Measurements from ENCODE around the gene PIM1. TPM values are rescaled to one million over a fixed set of nuclear protein-coding genes. Genes with fewer than 3 reads are reported as not detected.

PIM1 gene
- total and polyA plus RNA-seq, 9 donors = 8.7 to 32.2 (median 21.6) TPM

DNA sequence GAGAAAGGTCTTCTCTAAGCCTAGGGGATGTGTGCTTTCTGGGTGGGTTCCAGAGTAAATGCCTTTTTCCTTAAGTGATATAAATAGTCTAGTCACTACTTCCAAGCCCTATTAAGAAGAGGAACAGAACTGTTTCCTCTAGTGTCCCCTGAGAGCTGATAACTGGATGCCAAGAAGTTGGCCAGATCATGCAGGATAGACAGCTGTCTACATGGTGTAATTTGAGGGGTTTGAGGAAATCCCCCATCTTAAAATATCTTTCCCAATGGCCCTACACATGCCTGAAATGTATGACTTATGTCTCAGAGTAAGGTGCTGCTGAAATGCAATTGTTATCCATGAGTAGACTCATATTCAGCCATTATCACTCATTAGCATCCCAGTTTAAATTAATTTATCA, 20.2 kb upstream of the PIM1 start:
- H3K27ac ChIP-seq (ENCODE audit: low read length) = no peak overlapping the region
- H3K27me3 ChIP-seq (ENCODE audit: control insufficient read depth, insufficient read depth, low read length) = no peaks in the 10 kb centered on the region
- H3K4me3 ChIP-seq (ENCODE audit: low read length) = no peak overlapping the region
- H3K9me3 ChIP-seq (replicated peaks; ENCODE audit: control insufficient read depth, low read depth, low read length) = no peaks in the 10 kb centered on the region
- no peak for DNase-seq
- H3K4me1 ChIP-seq (ENCODE audit: control insufficient read depth, insufficient read depth, low read length) = peaks cover 2% of the 10 kb centered on the region
- no peaks in the 10 kb centered on the region for H3K36me3 ChIP-seq (ENCODE audit: control insufficient read depth, insufficient read depth, low read length)

DNA sequence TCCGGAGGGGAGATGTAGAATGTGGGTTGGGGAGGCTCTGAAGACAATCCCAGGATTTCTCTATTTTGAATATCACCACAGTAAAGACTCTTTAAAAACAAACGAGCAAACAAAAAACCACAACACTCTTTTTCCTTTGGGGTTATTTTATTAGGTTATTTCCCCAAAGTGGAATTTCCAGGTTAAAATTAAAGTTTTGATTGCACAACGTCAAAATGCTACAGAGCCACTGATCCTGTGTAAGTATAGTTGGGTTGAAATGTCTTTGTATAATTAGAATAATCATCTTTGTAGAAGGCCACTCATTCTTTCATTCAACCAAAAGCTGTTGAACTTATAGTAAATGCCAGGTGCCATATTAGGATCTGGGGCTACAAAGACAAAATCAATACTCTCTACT, 19.6 kb upstream of the PIM1 start:
- Histone ChIP-seq H3K27me3 (ENCODE audit: control insufficient read depth, insufficient read depth, low read length) (no peaks in the 10 kb centered on the region), H3K27ac (ENCODE audit: low read length) (no peak overlapping the region), H3K4me1 (ENCODE audit: control insufficient read depth, insufficient read depth, low read length) (peaks cover 4% of the 10 kb centered on the region), H3K36me3 (ENCODE audit: control insufficient read depth, insufficient read depth, low read length) (no peaks in the 10 kb centered on the region), H3K4me3 (ENCODE audit: low read length) (no peak overlapping the region), H3K9me3 (replicated peaks; ENCODE audit: control insufficient read depth, low read depth, low read length) (no peaks in the 10 kb centered on the region)
- WGBS (ENCODE audit: insufficient coverage) = no CpG with 5 or more reads among the region's 3 CpGs
- no peak for DNase-seq

DNA sequence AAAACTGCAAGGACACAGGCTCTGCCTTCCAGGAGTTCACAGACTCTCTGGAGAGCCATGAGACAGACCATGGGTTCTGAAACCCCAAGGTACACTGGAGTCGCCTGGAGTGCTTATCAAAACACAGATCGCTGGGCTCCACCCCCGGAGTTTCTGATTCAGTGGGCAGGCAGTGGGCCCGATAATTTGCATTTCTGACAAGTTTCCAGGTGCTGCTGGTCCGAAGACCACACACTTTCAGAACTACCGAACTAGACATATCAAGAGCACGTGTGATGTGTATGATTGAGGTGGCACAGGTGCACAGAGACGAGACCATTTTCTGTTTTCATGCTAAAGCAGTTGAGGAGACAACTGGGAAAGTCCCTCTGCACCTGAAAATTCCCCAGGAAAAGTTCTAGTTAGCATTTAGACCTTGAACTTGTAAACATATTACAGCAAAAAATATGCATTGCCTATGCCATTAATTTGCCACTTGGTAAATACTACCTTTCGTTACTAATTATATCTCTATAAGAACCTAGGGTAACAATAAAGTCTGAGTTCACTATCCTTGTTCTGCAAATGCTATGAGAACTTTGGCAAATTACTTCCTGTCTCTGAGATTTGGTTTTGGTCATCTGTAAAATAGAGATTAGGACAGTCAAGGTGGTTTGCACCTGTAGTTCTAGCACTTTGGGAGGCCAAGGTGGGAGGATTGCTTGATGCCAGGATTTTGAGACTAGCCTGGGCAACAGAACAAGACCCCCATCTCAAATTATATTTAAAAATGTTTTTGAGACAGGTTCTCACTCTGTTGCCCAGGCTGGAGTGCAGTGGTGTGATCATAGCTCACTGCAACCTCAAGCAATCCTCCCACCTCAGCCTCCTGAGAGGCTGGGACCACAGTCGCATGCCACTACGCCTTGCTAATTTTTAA, 14.3 kb upstream of the PIM1 start:
- WGBS (ENCODE audit: insufficient coverage) = 58% methylated on average over 5 of the region's 11 CpGs
- H3K4me3 ChIP-seq (ENCODE audit: low read length) = no peak overlapping the region
- no peaks in the 10 kb centered on the region for H3K36me3 ChIP-seq (ENCODE audit: control insufficient read depth, insufficient read depth, low read length)

DNA sequence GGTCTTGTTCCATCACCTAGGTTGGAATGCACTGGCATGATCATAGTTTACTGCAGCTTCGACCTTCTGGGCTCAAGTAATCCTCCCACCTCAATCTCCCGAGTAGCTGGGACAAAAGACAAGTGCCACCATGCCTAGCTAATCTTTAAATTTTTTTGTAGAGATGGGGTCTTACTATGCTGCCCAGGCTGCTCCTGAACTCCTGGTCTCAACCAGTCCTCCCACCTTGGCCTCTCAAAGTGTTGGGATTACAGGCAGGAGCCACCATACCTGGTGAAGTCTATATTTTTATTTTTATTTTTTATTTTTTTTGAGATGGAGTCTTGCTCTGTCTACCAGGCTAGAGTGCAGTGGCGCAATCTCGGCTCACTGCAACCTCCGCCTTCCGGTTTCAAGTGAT, 11.4 kb upstream of the PIM1 start:
- WGBS (ENCODE audit: insufficient coverage) = 100% methylated on average over 2 of the region's 6 CpGs

More for the DNA sequence above, 14.3 kb upstream of the PIM1 start:
- Histone ChIP-seq H3K27ac (ENCODE audit: low read length) (no peak overlapping the region), H3K4me1 (ENCODE audit: control insufficient read depth, insufficient read depth, low read length) (peaks cover 3% of the 10 kb centered on the region), H3K9me3 (replicated peaks; ENCODE audit: control insufficient read depth, low read depth, low read length) (no peaks in the 10 kb centered on the region), H3K27me3 (ENCODE audit: control insufficient read depth, insufficient read depth, low read length) (no peaks in the 10 kb centered on the region)
- DNase-seq = no peak

DNA sequence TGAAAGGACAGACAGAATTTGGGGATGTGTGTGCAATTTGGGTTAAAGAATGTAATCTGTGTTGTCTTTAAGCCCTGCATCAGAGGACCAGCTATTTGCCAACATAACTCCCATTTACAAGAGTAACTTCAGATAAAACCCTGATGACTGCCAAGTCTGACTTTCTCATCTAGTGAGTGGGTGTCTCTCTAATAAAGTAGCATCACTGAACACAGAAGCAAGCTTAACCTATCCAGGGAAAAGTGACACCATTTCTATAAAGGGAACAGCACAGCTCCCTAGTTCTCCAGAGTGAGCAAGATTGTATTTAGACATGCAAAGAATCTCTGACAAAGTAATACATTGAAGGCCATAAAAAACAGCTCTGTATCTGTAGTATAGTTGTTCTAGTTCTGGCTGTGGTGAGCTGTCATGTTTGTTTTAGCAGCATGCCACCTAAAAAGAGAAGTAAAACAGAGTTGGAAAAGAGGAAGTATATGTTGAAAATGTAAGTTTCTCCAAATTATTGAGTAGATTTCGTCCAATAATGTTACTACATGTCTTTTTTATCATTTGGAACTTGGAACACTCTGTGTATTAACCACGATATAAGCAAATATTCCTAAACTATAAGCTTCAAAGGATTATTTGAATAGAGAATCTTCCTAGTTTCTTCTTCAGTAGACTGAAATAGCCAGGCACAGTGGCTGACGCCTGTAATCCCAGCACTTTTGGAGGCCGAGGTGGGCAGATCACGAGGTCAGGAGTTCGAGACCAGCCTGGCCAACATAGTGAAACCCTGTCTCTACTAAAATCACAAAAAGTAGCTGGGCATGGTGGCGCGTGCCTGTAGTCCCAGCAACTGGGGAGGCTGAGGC, 8.8 kb upstream of the PIM1 start:
- peak; percentile 60 for DNase-seq
- Histone ChIP-seq H3K27ac (ENCODE audit: low read length) (no peak overlapping the region), H3K4me1 (ENCODE audit: control insufficient read depth, insufficient read depth, low read length) (no peaks in the 10 kb centered on the region), H3K9me3 (replicated peaks; ENCODE audit: control insufficient read depth, low read depth, low read length) (no peaks in the 10 kb centered on the region), H3K36me3 (ENCODE audit: control insufficient read depth, insufficient read depth, low read length) (no peaks in the 10 kb centered on the region), H3K27me3 (ENCODE audit: control insufficient read depth, insufficient read depth, low read length) (no peaks in the 10 kb centered on the region), H3K4me3 (ENCODE audit: low read length) (no peak overlapping the region)
- WGBS (ENCODE audit: insufficient coverage) = 100% methylated on average over 5 of the region's 8 CpGs

More for the DNA sequence above, 11.4 kb upstream of the PIM1 start:
- Histone ChIP-seq H3K4me1 (ENCODE audit: control insufficient read depth, insufficient read depth, low read length) (peaks cover 3% of the 10 kb centered on the region), H3K27ac (ENCODE audit: low read length) (no peak overlapping the region), H3K36me3 (ENCODE audit: control insufficient read depth, insufficient read depth, low read length) (no peaks in the 10 kb centered on the region), H3K27me3 (ENCODE audit: control insufficient read depth, insufficient read depth, low read length) (no peaks in the 10 kb centered on the region), H3K4me3 (ENCODE audit: low read length) (no peak overlapping the region), H3K9me3 (replicated peaks; ENCODE audit: control insufficient read depth, low read depth, low read length) (no peaks in the 10 kb centered on the region)
- DNase-seq = no peak

DNA sequence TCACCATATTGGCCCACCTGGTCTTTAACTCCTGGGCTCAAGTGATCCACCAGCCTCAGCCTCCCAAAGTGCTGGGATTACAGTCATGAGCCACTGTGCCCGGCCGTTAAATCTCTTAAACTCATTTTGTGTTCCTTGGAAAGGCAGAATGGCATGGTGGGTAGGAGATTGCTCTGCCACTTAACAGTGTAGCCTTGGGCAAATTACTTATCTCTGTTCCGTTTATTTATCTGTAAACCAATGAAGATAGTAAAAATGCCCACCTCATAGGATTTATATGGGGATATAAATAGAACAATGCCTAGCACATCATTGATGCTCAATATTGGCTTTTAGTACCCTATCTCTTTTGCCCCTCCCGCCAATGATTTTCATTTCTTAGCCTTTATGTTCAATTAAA, 7.2 kb upstream of the PIM1 start:
- DNase-seq = no peak
- Histone ChIP-seq H3K27me3 (ENCODE audit: control insufficient read depth, insufficient read depth, low read length) (no peaks in the 10 kb centered on the region), H3K4me1 (ENCODE audit: control insufficient read depth, insufficient read depth, low read length) (no peaks in the 10 kb centered on the region), H3K9me3 (replicated peaks; ENCODE audit: control insufficient read depth, low read depth, low read length) (no peaks in the 10 kb centered on the region), H3K4me3 (ENCODE audit: low read length) (no peak overlapping the region), H3K36me3 (ENCODE audit: control insufficient read depth, insufficient read depth, low read length) (no peaks in the 10 kb centered on the region), H3K27ac (ENCODE audit: low read length) (no peak overlapping the region)
- no CpG with 5 or more reads among the region's 4 CpGs for WGBS (ENCODE audit: insufficient coverage)

DNA sequence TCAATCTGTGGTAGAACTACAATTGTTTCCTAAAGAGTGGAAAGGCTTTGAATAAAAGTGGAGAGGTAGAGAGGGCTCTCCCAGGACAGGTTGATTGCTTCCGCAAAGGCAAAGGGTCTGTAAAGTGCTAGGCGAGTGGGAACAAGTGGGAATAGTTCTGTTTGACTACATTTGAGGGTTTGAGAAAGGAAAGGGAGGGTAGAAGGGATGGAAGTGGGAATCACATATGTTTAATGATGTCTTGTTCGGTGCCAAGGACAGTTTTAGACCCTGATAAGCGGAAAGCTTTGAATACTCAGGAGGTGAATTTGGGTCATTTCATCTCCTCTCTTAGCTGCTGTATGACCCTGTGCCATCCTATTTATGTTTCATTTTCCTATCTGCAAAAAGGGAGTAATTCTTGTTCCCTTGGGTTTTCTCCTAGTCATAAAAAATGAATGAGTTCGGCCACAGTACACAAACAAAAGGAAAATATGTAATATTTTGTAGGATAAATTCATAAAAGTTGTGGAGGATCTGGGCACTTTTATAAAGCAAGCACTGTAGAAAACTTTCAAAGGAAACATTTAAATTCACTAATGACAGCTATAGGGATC, 1.7 kb upstream of the PIM1 start:
- H3K4me3 ChIP-seq (ENCODE audit: low read length) = no peak overlapping the region
- DNase-seq = peak; percentile 33
- H3K9me3 ChIP-seq (replicated peaks; ENCODE audit: control insufficient read depth, low read depth, low read length) = no peaks in the 10 kb centered on the region
- peak overlapping the region; percentile 99 for H3K27ac ChIP-seq (ENCODE audit: low read length)
- H3K36me3 ChIP-seq (ENCODE audit: control insufficient read depth, insufficient read depth, low read length) = peaks cover 9% of the 10 kb centered on the region
- no peaks in the 10 kb centered on the region for H3K27me3 ChIP-seq (ENCODE audit: control insufficient read depth, insufficient read depth, low read length)
- H3K4me1 ChIP-seq (ENCODE audit: control insufficient read depth, insufficient read depth, low read length) = peaks cover 24% of the 10 kb centered on the region
- 71% methylated on average over 2 of the region's 5 CpGs for WGBS (ENCODE audit: insufficient coverage)

DNA sequence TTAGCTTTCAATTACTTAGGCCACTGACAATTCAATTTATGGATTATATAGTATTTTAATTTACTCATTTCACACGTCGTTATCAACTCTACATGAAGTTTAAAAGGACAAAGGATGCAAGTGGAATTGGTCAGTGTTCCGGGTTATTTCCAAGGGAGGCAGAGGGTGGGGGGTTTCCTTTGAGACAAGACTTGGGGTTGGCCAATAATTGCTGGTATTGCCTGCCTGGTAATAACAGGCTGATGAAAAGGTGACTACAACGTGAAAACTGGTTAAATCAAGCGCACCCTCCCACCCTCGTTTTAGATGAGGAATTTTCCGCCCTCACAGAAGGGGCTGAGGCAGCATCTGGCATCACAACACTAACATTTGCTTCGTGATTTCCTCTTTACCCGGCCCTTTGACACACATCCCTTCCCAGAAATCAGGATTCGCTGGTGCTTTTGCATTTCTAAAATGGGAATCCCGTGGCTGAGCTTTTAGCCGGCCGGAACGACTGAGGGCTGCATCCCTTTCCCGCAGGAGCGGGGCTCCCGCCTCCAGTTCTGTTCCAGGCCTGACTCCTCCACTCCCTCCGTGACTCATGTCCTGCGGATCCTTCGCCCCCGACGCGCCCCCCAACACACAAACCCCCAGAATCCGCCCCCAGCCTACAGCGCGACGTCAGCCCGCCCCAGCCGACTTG, 999 bp upstream of the PIM1 start:
- DNase-seq = no peak
- no peaks in the 10 kb centered on the region for H3K27me3 ChIP-seq (ENCODE audit: control insufficient read depth, insufficient read depth, low read length)
- 1% methylated on average over 21 of the region's 29 CpGs for WGBS (ENCODE audit: insufficient coverage)
- no peaks in the 10 kb centered on the region for H3K9me3 ChIP-seq (replicated peaks; ENCODE audit: control insufficient read depth, low read depth, low read length)
- H3K4me3 ChIP-seq (ENCODE audit: low read length) = peak overlapping the region; percentile 78
- peaks cover 15% of the 10 kb centered on the region for H3K36me3 ChIP-seq (ENCODE audit: control insufficient read depth, insufficient read depth, low read length)
- H3K27ac ChIP-seq (ENCODE audit: low read length) = peak overlapping the region; percentile 99
- peaks cover 24% of the 10 kb centered on the region for H3K4me1 ChIP-seq (ENCODE audit: control insufficient read depth, insufficient read depth, low read length)

DNA sequence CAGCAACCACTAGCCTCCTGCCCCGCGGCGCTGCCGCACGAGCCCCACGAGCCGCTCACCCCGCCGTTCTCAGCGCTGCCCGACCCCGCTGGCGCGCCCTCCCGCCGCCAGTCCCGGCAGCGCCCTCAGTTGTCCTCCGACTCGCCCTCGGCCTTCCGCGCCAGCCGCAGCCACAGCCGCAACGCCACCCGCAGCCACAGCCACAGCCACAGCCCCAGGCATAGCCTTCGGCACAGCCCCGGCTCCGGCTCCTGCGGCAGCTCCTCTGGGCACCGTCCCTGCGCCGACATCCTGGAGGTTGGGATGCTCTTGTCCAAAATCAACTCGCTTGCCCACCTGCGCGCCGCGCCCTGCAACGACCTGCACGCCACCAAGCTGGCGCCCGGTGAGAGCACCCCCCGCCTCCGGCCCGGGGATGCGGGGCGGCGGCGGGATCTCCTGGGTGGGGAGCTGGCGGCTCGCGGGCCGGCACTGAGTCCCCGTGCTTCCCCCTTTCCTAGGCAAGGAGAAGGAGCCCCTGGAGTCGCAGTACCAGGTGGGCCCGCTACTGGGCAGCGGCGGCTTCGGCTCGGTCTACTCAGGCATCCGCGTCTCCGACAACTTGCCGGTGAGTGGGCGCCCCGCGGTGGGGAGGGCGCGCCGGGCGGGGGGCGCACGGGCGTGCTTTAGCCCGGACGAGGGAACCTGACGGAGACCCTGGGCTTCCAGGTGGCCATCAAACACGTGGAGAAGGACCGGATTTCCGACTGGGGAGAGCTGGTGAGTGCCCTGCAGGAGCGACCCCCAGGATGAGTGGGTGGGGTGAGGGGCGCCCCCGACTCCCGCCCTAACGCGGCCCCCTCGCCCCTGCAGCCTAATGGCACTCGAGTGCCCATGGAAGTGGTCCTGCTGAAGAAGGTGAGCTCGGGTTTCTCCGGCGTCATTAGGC, 585 bp downstream of the PIM1 start:
- H3K4me3 ChIP-seq (ENCODE audit: low read length) = peak overlapping the region; percentile 77
- WGBS (ENCODE audit: insufficient coverage) = under 1% methylated on average over 89 of the region's 92 CpGs
- peak; percentile 57 for DNase-seq
- peaks cover 29% of the 10 kb centered on the region for H3K36me3 ChIP-seq (ENCODE audit: control insufficient read depth, insufficient read depth, low read length)
- no peaks in the 10 kb centered on the region for H3K27me3 ChIP-seq (ENCODE audit: control insufficient read depth, insufficient read depth, low read length)
- H3K9me3 ChIP-seq (replicated peaks; ENCODE audit: control insufficient read depth, low read depth, low read length) = no peaks in the 10 kb centered on the region
- peak overlapping the region; percentile 78 for H3K27ac ChIP-seq (ENCODE audit: low read length)
- peaks cover 24% of the 10 kb centered on the region for H3K4me1 ChIP-seq (ENCODE audit: control insufficient read depth, insufficient read depth, low read length)
